Spleen (tissue), 11 donors: Measurements from ENCODE around the gene KLHL18. TPM values are rescaled to one million over a fixed set of nuclear protein-coding genes. Genes with fewer than 3 reads are reported as not detected.

Experiments used
- DNase-seq: peaks from one replicate; pipeline ENCODE4 v3.0.0-alpha.2; 2020
- H3K27ac ChIP-seq, 8 donors: fragments of 200-600 bp; sonication (generic) in 7 of 8; 1 replicate in 4 of 8; 2 replicates in 4 of 8; pipeline versions ENCODE4 v1.5.0 to v1.8.0; 2016 to 2021; ENCODE audit warnings: inconsistent platforms in 4 of 8, mild to moderate bottlenecking in 4 of 8, moderate library complexity in 1 of 8
- H3K27me3 ChIP-seq, 7 donors: fragments of 200-600 bp; sonication (generic) in 6 of 7; replicated peaks in 1 of 7; 1 replicate in 4 of 7; 2 replicates in 3 of 7; pipeline versions ENCODE4 v1.5.0 to v1.8.0; 2016 to 2021; ENCODE audit warnings: inconsistent platforms in 3 of 7, mild to moderate bottlenecking in 1 of 7
- H3K36me3 ChIP-seq, 6 donors: fragments of 200-600 bp; sonication (generic) in 5 of 6; 1 replicate in 4 of 6; 2 replicates in 2 of 6; pipeline versions ENCODE4 v1.5.0 to v1.8.0; 2016 to 2021; ENCODE audit warnings: inconsistent platforms in 2 of 6
- H3K4me1 ChIP-seq, 6 donors: fragments of 200-600 bp; sonication (generic) in 5 of 6; 1 replicate in 3 of 6; 2 replicates in 3 of 6; pipeline versions ENCODE4 v1.5.0 to v1.8.0; 2016 to 2021; ENCODE audit warnings: inconsistent platforms in 3 of 6
- H3K4me3 ChIP-seq, 8 donors: fragments of 200-600 bp; sonication (generic) in 7 of 8; 1 replicate in 4 of 8; 2 replicates in 4 of 8; pipeline versions ENCODE4 v1.5.0 to v1.8.0; 2016 to 2021; ENCODE audit warnings: inconsistent platforms in 4 of 8, mild to moderate bottlenecking in 4 of 8, moderate library complexity in 2 of 8
- H3K9me3 ChIP-seq, 8 donors: fragments of 200-600 bp; sonication (generic) in 7 of 8; 1 replicate in 4 of 8; 2 replicates in 4 of 8; pipeline versions ENCODE4 v1.5.0 to v1.8.0; 2016 to 2021; ENCODE audit warnings: inconsistent platforms in 4 of 8
- CTCF ChIP-seq, 11 experiments: fragments of 200-600 bp in 7 of 11; fragments of 450-650 bp in 4 of 11; sonication (generic) in 4 of 11; IDR thresholded peaks in 8 of 11; conservative IDR thresholded peaks in 3 of 11; 1 replicate in 7 of 11; 2 replicates in 4 of 11; pipeline versions ENCODE4 v1.4.0 to v1.8.0; 2016 to 2021; ENCODE audit warnings: antibody characterized with exemption in 11 of 11, inconsistent platforms in 4 of 11, mild to moderate bottlenecking in 1 of 11
- POLR2A ChIP-seq, 3 donors: fragments of 450-650 bp; IDR thresholded peaks; one replicate each; pipeline ENCODE4 v1.5.1; 2017; ENCODE audit warnings: antibody characterized with exemption in 3 of 3, mild to moderate bottlenecking in 1 of 3
- POLR2AphosphoS5 ChIP-seq, 3 donors: sonication (generic); formaldehyde crosslinking; IDR thresholded peaks; one replicate each; pipeline ENCODE4 v1.5.1; 2017; ENCODE audit warnings: antibody characterized with exemption in 3 of 3
- WGBS, 5 donors: extraction: QIAGEN DNeasy Blood & Tissue Kit in 3 of 5; methylation state at CpG; one replicate each; pipeline versions ENCODE4 v1.1.5 to v1.1.7; 2013 to 2018; 5-methylcytosine and 5-hydroxymethylcytosine counted together
- intact Hi-C: fragments of 100-400 bp; cut with DNase I; formaldehyde crosslinking; loops from one replicate; pipeline ENCODE4 v1.15.0; 2023; ENCODE audit warnings: low total_unique reads
- polyA plus RNA-seq, 3 donors: library from polyadenylated mRNA; stranded (reverse); fragments of 200-250 nt; gene quantifications; one replicate each; pipeline ENCODE4 v1.2.1, GENCODE V29; 2013
- total RNA-seq, 7 donors: library from RNA; depleted of rRNA in 3 of 7; stranded (reverse); fragments of >200 nt in 3 of 7; fragmentation: NEBNext Ultra II Directional in 4 of 7; extraction: Animal tissue kit (Norgen Biotek cat#: 25700) in 4 of 7; gene quantifications; one replicate each; pipeline versions ENCODE4 v1.1.0 to v1.2.1, GENCODE V29; 2016 to 2021
- donor health status: healthy with polysubstance abuse.
- donor health status: DM: no; HTN: no; CAD: no; lungs with moderate emphysema.
- donor health status: DM: no; HTN: no; CAD: no.
- donor health status: Bipolar disorder and iron deficiency.
- donor health status: healthy.
- donor health status: DM: no; HTN: no; CAD: no.
- donor health status: DM: yes; HTN: yes; CAD: no.

Gene KLHL18
- total and polyA plus RNA-seq, 10 donors, result 19.2 to 44.6 (median 29.7) TPM

GRCh38 chr3:47318916-47319315 lies 36.2 kb downstream of the KLHL18 start:
- intact Hi-C loops, result no loop called here
- WGBS, 5 donors, result 80 to 93% (median 91%) methylated on average over 1 of the region's 1 CpG

GRCh38 chr3:47319956-47320355 lies 37.2 kb downstream of the KLHL18 start:
- intact Hi-C loops, result no loop called here

More at GRCh38 chr3:47318916-47319315, 36.2 kb downstream of the KLHL18 start:
- peak overlapping the region in 1 of 8 donors; percentile 16 for H3K27ac ChIP-seq
- peaks cover 0 to 26% (median 20%) of the 10 kb centered on the region in 6 donors for H3K4me1 ChIP-seq
- H3K4me3 ChIP-seq, result no peak overlapping the region
- TF ChIP-seq CTCF (IDR thresholded peaks at IDR 0.05 in 8 of 11, conservative IDR thresholded peaks at IDR 0.05 in 3 of 11) (no peak), POLR2AphosphoS5 (IDR thresholded peaks at IDR 0.05) (no peak), POLR2A (IDR thresholded peaks at IDR 0.05) (no peak)
- peaks cover 2 to 57% (median 43%) of the 10 kb centered on the region in 6 donors for H3K36me3 ChIP-seq
- H3K27me3 ChIP-seq, result no peaks in the 10 kb centered on the region
- DNase-seq, result no peak
- no peaks in the 10 kb centered on the region for H3K9me3 ChIP-seq

GRCh38 chr3:47323431-47324277 lies 40.9 kb downstream of the KLHL18 start:
- TF ChIP-seq POLR2AphosphoS5 (IDR thresholded peaks at IDR 0.05), result no peak
- TF ChIP-seq POLR2A (IDR thresholded peaks at IDR 0.05), result no peak
- no peak for TF ChIP-seq CTCF (IDR thresholded peaks at IDR 0.05 in 8 of 11, conservative IDR thresholded peaks at IDR 0.05 in 3 of 11)
- peak overlapping the region in 1 of 8 donors; percentile 45 for H3K27ac ChIP-seq
- no peaks in the 10 kb centered on the region for H3K9me3 ChIP-seq
- 78 to 83% (median 80%) methylated on average over 8 of the region's 8 CpGs for WGBS, 5 donors
- DNase-seq, result no peak
- peaks cover 0 to 10% (median 2%) of the 10 kb centered on the region in 6 donors for H3K4me1 ChIP-seq
- H3K4me3 ChIP-seq, result no peak overlapping the region
- no peaks in the 10 kb centered on the region for H3K27me3 ChIP-seq
- H3K36me3 ChIP-seq, result peaks cover 2 to 99% (median 63%) of the 10 kb centered on the region in 6 donors
- intact Hi-C loops, result no loop called here

More at GRCh38 chr3:47319956-47320355, 37.2 kb downstream of the KLHL18 start:
- Histone ChIP-seq H3K27me3 (no peaks in the 10 kb centered on the region), H3K4me3 (no peak overlapping the region), H3K36me3 (peaks cover 2 to 67% (median 43%) of the 10 kb centered on the region in 6 donors), H3K4me1 (peaks cover 0 to 20% (median 11%) of the 10 kb centered on the region in 6 donors), H3K27ac (no peak overlapping the region), H3K9me3 (no peaks in the 10 kb centered on the region)
- DNase-seq, result no peak
- WGBS, 5 donors, result 48 to 50% (median 50%) methylated on average over 2 of the region's 2 CpGs
- TF ChIP-seq CTCF (IDR thresholded peaks at IDR 0.05 in 8 of 11, conservative IDR thresholded peaks at IDR 0.05 in 3 of 11), result no peak
- TF ChIP-seq POLR2A (IDR thresholded peaks at IDR 0.05), result no peak
- TF ChIP-seq POLR2AphosphoS5 (IDR thresholded peaks at IDR 0.05), result no peak

GRCh38 chr3:47324278-47324865 lies 41.6 kb downstream of the KLHL18 start:
- 3 to 21% (median 10%) methylated on average over 2 of the region's 2 CpGs for WGBS, 5 donors
- no peak overlapping the region for H3K27ac ChIP-seq
- TF ChIP-seq POLR2AphosphoS5 (IDR thresholded peaks at IDR 0.05) (no peak), CTCF (IDR thresholded peaks at IDR 0.05 in 8 of 11, conservative IDR thresholded peaks at IDR 0.05 in 3 of 11) (peak; percentile 50 to 79 (median 66)), POLR2A (IDR thresholded peaks at IDR 0.05) (no peak)
- intact Hi-C loops, result no loop called here
- H3K4me1 ChIP-seq, result peaks cover 0 to 10% (median 2%) of the 10 kb centered on the region in 6 donors
- DNase-seq, result no peak
- peaks cover 2 to 99% (median 67%) of the 10 kb centered on the region in 6 donors for H3K36me3 ChIP-seq
- no peak overlapping the region for H3K4me3 ChIP-seq
- H3K9me3 ChIP-seq, result no peaks in the 10 kb centered on the region
- H3K27me3 ChIP-seq, result no peaks in the 10 kb centered on the region
